ENCODE measurements around the gene CHIA.

CHIA gene

DNA sequence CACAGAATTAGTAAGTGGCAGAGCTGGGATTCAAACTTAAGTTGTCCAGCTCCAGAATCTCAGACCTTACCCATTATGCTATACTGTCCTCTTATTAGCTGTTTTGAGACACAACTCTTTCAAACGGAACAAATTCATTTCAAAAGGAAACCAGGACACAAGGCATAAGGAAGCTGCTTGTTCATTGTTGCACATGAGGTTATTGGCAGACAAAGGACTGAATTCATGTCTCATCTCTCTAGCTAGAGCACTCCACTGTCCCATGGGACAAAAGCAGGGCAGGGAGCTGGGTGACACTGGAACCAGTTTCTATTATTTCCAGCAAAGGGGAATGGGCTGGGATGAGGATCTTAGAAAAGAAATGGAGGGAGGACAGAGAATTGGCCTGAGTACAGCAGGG lies 36.8 kb upstream of the CHIA start:
- DNase-seq (ENCODE audit: low spot score): no peak
- TF ChIP-seq, protein P1, sequence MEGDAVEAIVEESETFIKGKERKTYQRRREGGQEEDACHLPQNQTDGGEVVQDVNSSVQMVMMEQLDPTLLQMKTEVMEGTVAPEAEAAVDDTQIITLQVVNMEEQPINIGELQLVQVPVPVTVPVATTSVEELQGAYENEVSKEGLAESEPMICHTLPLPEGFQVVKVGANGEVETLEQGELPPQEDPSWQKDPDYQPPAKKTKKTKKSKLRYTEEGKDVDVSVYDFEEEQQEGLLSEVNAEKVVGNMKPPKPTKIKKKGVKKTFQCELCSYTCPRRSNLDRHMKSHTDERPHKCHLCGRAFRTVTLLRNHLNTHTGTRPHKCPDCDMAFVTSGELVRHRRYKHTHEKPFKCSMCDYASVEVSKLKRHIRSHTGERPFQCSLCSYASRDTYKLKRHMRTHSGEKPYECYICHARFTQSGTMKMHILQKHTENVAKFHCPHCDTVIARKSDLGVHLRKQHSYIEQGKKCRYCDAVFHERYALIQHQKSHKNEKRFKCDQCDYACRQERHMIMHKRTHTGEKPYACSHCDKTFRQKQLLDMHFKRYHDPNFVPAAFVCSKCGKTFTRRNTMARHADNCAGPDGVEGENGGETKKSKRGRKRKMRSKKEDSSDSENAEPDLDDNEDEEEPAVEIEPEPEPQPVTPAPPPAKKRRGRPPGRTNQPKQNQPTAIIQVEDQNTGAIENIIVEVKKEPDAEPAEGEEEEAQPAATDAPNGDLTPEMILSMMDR (IDR thresholded peaks at IDR 0.05; ENCODE audit: extremely low read depth, missing control alignments): no peak

GRCh38 chr1:111256988-111257658 lies 33.5 kb upstream of the CHIA start:
- no peak for DNase-seq (ENCODE audit: low spot score)
- TF ChIP-seq, protein P1 (IDR thresholded peaks at IDR 0.05; ENCODE audit: extremely low read depth, missing control alignments): no peak

- TF ChIP-seq, protein P1 (IDR thresholded peaks at IDR 0.05; ENCODE audit: extremely low read depth, missing control alignments): no peak
- DNase-seq (ENCODE audit: low spot score): no peak
Measured at GRCh38 chr1:111267801-111268508, 22.7 kb upstream of the CHIA start.

- DNase-seq (ENCODE audit: low spot score): no peak
- TF ChIP-seq, protein P1 (IDR thresholded peaks at IDR 0.05; ENCODE audit: extremely low read depth, missing control alignments): no peak
Measured at GRCh38 chr1:111269825-111270406, 20.7 kb upstream of the CHIA start.

- DNase-seq (ENCODE audit: low spot score): no peak
Measured at GRCh38 chr1:111270771-111271463, 19.7 kb upstream of the CHIA start.

DNA sequence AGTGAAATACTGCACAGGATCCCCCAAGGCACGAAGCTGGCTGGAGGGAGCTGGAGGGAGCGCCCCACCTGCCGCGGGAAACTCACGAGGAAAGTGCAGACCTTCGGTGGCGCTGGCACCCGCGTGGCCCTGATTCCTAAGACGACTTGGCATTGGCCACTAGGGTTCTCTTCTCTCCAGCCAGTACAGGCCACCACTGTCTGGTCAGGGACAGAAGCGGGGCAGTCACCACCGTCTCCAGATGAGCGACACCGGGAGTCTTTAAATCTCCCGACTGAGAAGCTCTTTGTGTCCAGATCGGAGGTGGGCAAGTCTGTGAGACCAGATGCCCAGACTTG lies 19.2 kb upstream of the CHIA start:
- no peak for DNase-seq (ENCODE audit: low spot score)
- TF ChIP-seq, protein P1 (IDR thresholded peaks at IDR 0.05; ENCODE audit: extremely low read depth, missing control alignments): no peak

More at GRCh38 chr1:111270771-111271463, 19.7 kb upstream of the CHIA start:
- TF ChIP-seq, protein P1 (IDR thresholded peaks at IDR 0.05; ENCODE audit: extremely low read depth, missing control alignments): no peak

DNA sequence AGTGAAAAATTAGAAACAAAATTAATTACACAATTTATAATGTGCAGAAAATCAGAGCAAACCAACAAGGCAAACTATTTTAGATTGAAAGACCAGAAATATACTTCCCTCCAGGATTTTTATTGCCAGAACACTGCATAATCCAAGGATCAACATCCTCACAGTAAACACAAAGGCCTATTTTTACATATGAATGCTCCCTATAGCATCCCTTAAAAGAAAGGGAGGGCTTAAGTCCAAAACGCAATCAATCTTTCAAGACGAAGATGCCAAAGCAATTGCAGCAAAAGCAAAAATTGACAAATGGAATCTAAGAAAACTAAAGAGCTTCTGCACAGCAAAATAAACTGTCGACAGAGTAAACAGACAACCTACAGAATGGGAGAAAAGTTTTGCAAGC lies 18.6 kb upstream of the CHIA start:
- TF ChIP-seq, protein P1 (IDR thresholded peaks at IDR 0.05; ENCODE audit: extremely low read depth, missing control alignments): no peak
- DNase-seq (ENCODE audit: low spot score): no peak

Measured in GM20000 (cell line).